SK-N-SH treated with all-trans-retinoic acid at 6 μM for 48 hours (cell line): ENCODE data around the gene CD14.

Experiments
- CSDC2 ChIP-seq: fragments of 250-450 bp; sonication (Bioruptor Pico); IDR thresholded peaks from 2 replicates; pipeline ENCODE4 v1.5.0; 2020; ENCODE audit warnings: mild to moderate bottlenecking, moderate library complexity
- TCF4 ChIP-seq: fragments of 250-450 bp; sonication (Bioruptor Pico); IDR thresholded peaks from 2 replicates; pipeline ENCODE4 v1.8.0; 2021; ENCODE audit warnings: mild to moderate bottlenecking, moderate library complexity, borderline replicate concordance

- TF ChIP-seq TCF4 (CRISPR knock-in tag) (no peak), CSDC2 (no peak)
These were observed at the start of gene CD14 for GRCh38 chr5:140633021-140633471.
